Activated T-cell treated with anti-CD3 and anti-CD28 coated beads, Interleukin-2, amount 50 U/mL, for 24 hours (primary cell): ENCODE data around the gene LANCL2.

Experiments used
- DNase-seq: peaks from one replicate; pipeline ENCODE4 v3.0.0-alpha.2; 2020
- H3K27ac Mint-ChIP-seq: 2 replicates; pipeline ENCODE4 v1.8.0; 2020; ENCODE audit warnings: mild to moderate bottlenecking, mixed read lengths
- H3K27me3 Mint-ChIP-seq: 2 replicates; pipeline ENCODE4 v1.8.0; 2020; ENCODE audit warnings: mixed read lengths
- H3K36me3 Mint-ChIP-seq: 2 replicates; pipeline ENCODE4 v1.8.0; 2020; ENCODE audit warnings: low read depth, mixed read lengths
- H3K4me1 Mint-ChIP-seq: 2 replicates; pipeline ENCODE4 v1.8.0; 2020; ENCODE audit warnings: low read depth, mixed read lengths
- H3K4me3 Mint-ChIP-seq: 2 replicates; pipeline ENCODE4 v1.8.0; 2020; ENCODE audit warnings: mild to moderate bottlenecking, moderate library complexity, mixed read lengths
- H3K9me3 Mint-ChIP-seq: 2 replicates; pipeline ENCODE4 v1.8.0; 2020; ENCODE audit warnings: mixed read lengths

The LANCL2 gene

DNA sequence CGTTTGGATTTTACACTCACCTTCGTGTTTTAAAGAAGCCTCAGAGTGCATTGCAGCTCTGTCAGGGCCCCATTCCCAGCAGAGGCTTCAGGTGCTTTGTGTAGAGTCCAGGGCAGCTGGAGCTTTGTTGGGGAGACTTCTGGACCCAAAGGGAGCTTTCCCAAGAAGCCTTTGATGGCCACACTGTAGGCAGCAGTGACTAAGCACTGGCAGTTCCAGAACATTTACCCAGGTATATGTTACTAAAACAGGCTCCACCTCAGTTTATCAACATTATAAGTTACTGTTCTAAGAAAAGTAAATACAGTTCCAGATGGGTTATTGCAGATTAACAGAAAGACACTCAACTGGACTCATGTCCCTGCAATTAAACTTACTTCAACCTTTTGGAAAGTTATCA lies 66.8 kb downstream of the LANCL2 start:
- DNase-seq = no peak
- H3K27ac Mint-ChIP-seq = no peak overlapping the region

DNA sequence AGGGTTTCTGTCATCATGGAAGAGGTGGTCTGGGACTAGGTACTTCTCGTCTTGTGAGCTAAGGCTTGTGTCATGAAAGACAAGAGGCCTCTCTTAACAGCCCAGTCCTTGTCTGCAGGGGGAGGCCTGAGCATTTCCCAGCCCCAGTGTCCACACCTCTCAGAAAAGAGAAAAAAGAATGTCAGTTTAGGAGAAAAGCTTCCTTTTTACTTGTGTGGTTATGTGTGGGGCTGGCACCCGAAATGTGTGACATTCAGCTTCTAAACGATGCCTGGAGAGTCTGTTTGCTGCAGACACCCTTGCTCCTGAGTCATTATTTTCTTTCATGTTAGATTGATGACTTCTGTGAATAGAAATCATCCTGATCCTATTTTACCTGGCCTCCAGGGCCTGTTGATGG lies 67.4 kb downstream of the LANCL2 start:
- no peak overlapping the region for H3K4me3 Mint-ChIP-seq
- DNase-seq = no peak
- H3K27ac Mint-ChIP-seq = peak overlapping the region; percentile 4
- H3K27me3 Mint-ChIP-seq = no peaks in the 10 kb centered on the region
- peaks cover 37% of the 10 kb centered on the region for H3K4me1 Mint-ChIP-seq
- peaks cover 28% of the 10 kb centered on the region for H3K36me3 Mint-ChIP-seq
- H3K9me3 Mint-ChIP-seq = no peaks in the 10 kb centered on the region

More for the DNA sequence above, 66.8 kb downstream of the LANCL2 start:
- no peaks in the 10 kb centered on the region for H3K27me3 Mint-ChIP-seq
- H3K4me3 Mint-ChIP-seq = no peak overlapping the region
- H3K4me1 Mint-ChIP-seq = peaks cover 40% of the 10 kb centered on the region
- H3K36me3 Mint-ChIP-seq = peaks cover 32% of the 10 kb centered on the region
- no peaks in the 10 kb centered on the region for H3K9me3 Mint-ChIP-seq

DNA sequence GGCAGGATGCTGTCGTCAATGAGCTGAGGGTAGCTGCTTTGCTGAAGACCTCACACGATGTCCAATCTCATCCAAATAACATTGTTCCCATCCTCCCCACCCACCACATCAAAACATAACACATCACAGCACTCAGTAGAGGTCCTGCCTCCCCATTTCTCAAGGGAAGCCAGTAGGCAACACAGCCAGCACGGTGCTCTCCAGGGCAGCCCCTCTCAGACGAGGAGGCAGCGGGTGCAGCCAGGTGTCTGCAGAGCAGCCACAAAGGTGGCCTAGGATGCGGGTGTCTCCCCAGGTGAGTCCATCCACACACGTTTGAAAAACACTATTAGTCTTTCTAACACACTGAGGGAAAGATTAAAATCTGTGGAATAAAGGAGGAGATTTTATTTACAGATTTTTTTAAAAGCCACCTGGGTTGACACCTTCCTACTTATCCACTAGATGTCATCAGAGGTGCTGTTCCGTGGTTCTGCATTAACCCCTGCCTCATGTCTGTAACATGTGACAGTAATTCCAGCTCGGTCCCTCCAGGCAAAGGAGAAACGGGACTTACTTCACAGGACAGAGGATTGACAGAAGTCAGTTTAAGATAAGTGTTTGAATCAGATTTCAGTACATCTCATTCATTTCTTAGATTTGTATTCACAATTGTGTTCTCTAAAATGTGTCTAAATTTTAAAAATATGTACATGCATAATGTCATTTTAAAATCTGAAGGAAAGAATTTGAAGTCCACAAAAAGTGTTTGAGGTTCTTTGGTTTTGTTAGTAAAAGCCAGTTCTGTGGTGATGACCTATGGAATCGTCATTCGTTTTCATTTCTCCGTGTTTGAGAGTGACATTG lies 68.0 kb downstream of the LANCL2 start:
- no peak for DNase-seq
- Mint-ChIP-seq H3K36me3 (peaks cover 24% of the 10 kb centered on the region), H3K27ac (peak overlapping the region; percentile 66), H3K4me1 (peaks cover 35% of the 10 kb centered on the region), H3K9me3 (no peaks in the 10 kb centered on the region), H3K27me3 (no peaks in the 10 kb centered on the region), H3K4me3 (no peak overlapping the region)

DNA sequence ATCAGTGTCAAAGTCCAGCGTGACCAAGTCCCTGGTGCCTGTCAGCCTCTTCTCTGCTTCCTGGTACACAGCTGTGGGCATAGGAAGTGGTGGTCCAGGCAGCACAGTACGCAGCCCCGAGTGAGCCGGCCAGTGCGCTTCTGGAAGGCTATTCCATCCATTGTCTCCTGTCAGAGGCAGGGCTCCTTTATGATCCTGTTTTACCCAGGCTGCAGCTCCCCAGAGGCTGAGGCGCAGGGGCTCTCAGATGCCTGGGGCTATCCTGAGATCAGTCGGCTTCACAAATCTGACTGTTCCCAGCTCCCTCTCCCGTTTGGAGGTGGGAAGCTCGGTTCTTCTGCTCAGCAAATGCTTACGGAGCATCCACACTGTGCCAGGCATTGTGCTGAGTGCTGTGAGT lies 70.3 kb downstream of the LANCL2 start:
- no peak overlapping the region for H3K4me3 Mint-ChIP-seq
- no peak overlapping the region for H3K27ac Mint-ChIP-seq
- no peak for DNase-seq
- peaks cover 56% of the 10 kb centered on the region for H3K4me1 Mint-ChIP-seq
- no peaks in the 10 kb centered on the region for H3K9me3 Mint-ChIP-seq
- H3K36me3 Mint-ChIP-seq = peaks cover 17% of the 10 kb centered on the region
- no peaks in the 10 kb centered on the region for H3K27me3 Mint-ChIP-seq

GRCh38 chr7:55436457-55436856 lies 71.3 kb downstream of the LANCL2 start:
- no peak overlapping the region for H3K27ac Mint-ChIP-seq
- DNase-seq = no peak
- no peaks in the 10 kb centered on the region for H3K27me3 Mint-ChIP-seq
- peaks cover 11% of the 10 kb centered on the region for H3K36me3 Mint-ChIP-seq
- H3K4me1 Mint-ChIP-seq = peaks cover 56% of the 10 kb centered on the region
- no peaks in the 10 kb centered on the region for H3K9me3 Mint-ChIP-seq
- H3K4me3 Mint-ChIP-seq = no peak overlapping the region

DNA sequence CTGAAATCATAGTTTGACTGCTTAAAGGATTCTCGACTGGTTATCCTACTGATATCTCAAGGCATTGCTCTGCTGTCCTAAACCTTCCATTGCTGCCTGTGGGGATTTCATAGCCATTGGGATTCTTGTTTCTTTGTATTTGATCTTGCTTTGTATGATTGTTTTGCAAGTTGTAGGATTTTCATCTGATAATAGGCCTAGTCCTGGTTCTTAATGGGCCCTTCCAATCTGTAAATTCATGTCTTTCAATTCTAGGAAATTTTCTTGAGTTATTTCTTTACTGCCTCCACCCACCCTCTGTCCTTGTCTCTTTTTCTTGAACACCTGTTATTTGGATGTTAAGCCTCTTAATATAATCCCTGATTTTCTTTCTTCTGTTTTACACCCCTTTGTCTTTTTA lies 72.2 kb downstream of the LANCL2 start:
- H3K36me3 Mint-ChIP-seq = peaks cover 8% of the 10 kb centered on the region
- peaks cover 54% of the 10 kb centered on the region for H3K4me1 Mint-ChIP-seq
- no peak overlapping the region for H3K27ac Mint-ChIP-seq
- no peaks in the 10 kb centered on the region for H3K27me3 Mint-ChIP-seq
- no peak overlapping the region for H3K4me3 Mint-ChIP-seq
- DNase-seq = no peak
- no peaks in the 10 kb centered on the region for H3K9me3 Mint-ChIP-seq

- no peak for DNase-seq
- no peak overlapping the region for H3K4me3 Mint-ChIP-seq
- H3K27me3 Mint-ChIP-seq = no peaks in the 10 kb centered on the region
- H3K36me3 Mint-ChIP-seq = peaks cover 2% of the 10 kb centered on the region
- H3K27ac Mint-ChIP-seq = no peak overlapping the region
- peaks cover 46% of the 10 kb centered on the region for H3K4me1 Mint-ChIP-seq
- H3K9me3 Mint-ChIP-seq = no peaks in the 10 kb centered on the region
Observed at GRCh38 chr7:55438085-55438756, 73.1 kb downstream of the LANCL2 start.

- no peaks in the 10 kb centered on the region for H3K27me3 Mint-ChIP-seq
- no peak overlapping the region for H3K4me3 Mint-ChIP-seq
- H3K36me3 Mint-ChIP-seq = no peaks in the 10 kb centered on the region
- peak overlapping the region; percentile 4 for H3K27ac Mint-ChIP-seq
- no peak for DNase-seq
- H3K4me1 Mint-ChIP-seq = peaks cover 40% of the 10 kb centered on the region
- H3K9me3 Mint-ChIP-seq = no peaks in the 10 kb centered on the region
Observed at GRCh38 chr7:55438757-55439525, 73.8 kb downstream of the LANCL2 start.

DNA sequence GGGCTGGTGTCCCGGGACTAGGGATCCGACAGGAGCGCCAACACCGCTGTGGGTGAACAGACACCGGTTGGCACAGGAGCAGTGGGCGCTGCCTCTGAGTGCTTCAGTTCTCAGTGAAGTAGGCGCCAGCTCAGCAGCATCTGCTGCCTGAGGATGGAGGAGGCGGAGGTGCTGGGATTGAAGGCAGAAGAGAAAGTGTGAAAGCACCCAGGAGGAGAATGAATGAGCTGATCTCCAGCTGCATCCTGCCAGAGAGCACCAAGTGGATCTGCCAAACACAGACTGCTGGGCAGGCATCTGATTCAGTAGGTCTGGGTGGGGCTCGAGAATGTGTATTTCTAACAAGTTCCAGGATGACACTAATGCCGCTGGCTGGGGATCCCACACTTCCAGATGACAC lies 74.5 kb downstream of the LANCL2 start:
- Mint-ChIP-seq H3K27ac (peak overlapping the region; percentile 4), H3K36me3 (no peaks in the 10 kb centered on the region), H3K4me3 (no peak overlapping the region), H3K9me3 (no peaks in the 10 kb centered on the region), H3K27me3 (no peaks in the 10 kb centered on the region), H3K4me1 (peaks cover 40% of the 10 kb centered on the region)
- no peak for DNase-seq

GRCh38 chr7:55440040-55440690 lies 75.0 kb downstream of the LANCL2 start:
- no peak overlapping the region for H3K27ac Mint-ChIP-seq
- no peaks in the 10 kb centered on the region for H3K36me3 Mint-ChIP-seq
- peaks cover 40% of the 10 kb centered on the region for H3K4me1 Mint-ChIP-seq
- H3K27me3 Mint-ChIP-seq = no peaks in the 10 kb centered on the region
- DNase-seq = no peak
- no peak overlapping the region for H3K4me3 Mint-ChIP-seq
- no peaks in the 10 kb centered on the region for H3K9me3 Mint-ChIP-seq

- no peaks in the 10 kb centered on the region for H3K36me3 Mint-ChIP-seq
- H3K27me3 Mint-ChIP-seq = no peaks in the 10 kb centered on the region
- H3K27ac Mint-ChIP-seq = no peak overlapping the region
- peaks cover 41% of the 10 kb centered on the region for H3K4me1 Mint-ChIP-seq
- no peak for DNase-seq
- H3K9me3 Mint-ChIP-seq = no peaks in the 10 kb centered on the region
- H3K4me3 Mint-ChIP-seq = no peak overlapping the region
Observed at GRCh38 chr7:55441002-55441401, 75.9 kb downstream of the LANCL2 start.

GRCh38 chr7:55441774-55442522 lies 76.8 kb downstream of the LANCL2 start:
- H3K4me1 Mint-ChIP-seq = peaks cover 33% of the 10 kb centered on the region
- no peaks in the 10 kb centered on the region for H3K9me3 Mint-ChIP-seq
- no peak overlapping the region for H3K27ac Mint-ChIP-seq
- no peak overlapping the region for H3K4me3 Mint-ChIP-seq
- no peak for DNase-seq
- peaks cover 4% of the 10 kb centered on the region for H3K36me3 Mint-ChIP-seq
- H3K27me3 Mint-ChIP-seq = no peaks in the 10 kb centered on the region

DNA sequence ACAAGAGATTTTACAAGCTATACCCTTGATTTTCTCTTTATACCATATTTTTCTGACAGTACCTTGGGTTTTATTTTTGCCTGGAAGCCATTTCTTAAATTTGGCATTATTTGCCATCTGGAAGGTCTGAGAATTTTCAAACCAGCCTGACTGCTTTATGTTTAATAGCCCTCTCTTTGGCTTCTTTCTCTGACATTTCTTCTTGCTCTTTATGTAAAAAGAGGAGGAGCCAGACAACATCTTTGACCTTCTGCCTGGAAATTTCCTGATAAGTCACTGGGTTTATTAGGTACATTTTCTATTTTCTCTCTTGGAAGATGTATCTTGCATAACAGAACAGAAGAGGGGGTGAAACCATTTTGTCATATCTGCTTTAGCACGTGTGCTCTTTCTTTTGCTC lies 79.6 kb downstream of the LANCL2 start:
- Mint-ChIP-seq H3K4me1 (peaks cover 15% of the 10 kb centered on the region), H3K4me3 (no peak overlapping the region), H3K27me3 (no peaks in the 10 kb centered on the region), H3K9me3 (no peaks in the 10 kb centered on the region), H3K27ac (no peak overlapping the region), H3K36me3 (peaks cover 11% of the 10 kb centered on the region)
- DNase-seq = no peak

DNA sequence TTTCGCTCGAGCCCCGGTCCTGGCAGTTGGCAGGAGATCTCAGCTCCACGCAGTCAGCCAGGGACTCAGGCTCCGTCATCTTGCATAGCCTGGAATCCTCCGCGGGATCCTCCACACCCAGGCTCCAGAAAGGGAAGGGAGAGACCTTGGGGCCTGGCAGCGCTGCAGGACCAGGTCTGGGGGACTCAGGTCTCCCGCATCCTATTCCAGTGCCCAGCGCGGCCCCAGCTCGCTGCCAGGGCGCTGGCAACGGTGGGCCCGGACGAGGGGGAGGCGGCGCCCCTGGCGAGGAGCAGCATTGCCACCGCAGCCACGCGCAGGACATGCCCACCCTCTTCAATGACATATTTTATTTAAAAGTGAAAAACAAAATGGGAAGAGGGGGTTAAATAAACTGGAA lies 83.4 kb downstream of the LANCL2 start:
- H3K27ac Mint-ChIP-seq = no peak overlapping the region
- H3K4me3 Mint-ChIP-seq = no peak overlapping the region
- H3K36me3 Mint-ChIP-seq = peaks cover 21% of the 10 kb centered on the region
- H3K4me1 Mint-ChIP-seq = peaks cover 15% of the 10 kb centered on the region
- H3K9me3 Mint-ChIP-seq = no peaks in the 10 kb centered on the region
- no peak for DNase-seq
- no peaks in the 10 kb centered on the region for H3K27me3 Mint-ChIP-seq
